ENCODE measurements around the gene PRPF18.

GRCh38 chr10:13629116-13629515 lies 42.4 kb downstream of the PRPF18 start:
- TF ChIP-seq CTCF (IDR thresholded peaks at IDR 0.05) (no peak), POLR2A (IDR thresholded peaks at IDR 0.05) (no peak)
